Mesodermal cell (in vitro differentiated cells): Measurements from ENCODE around the gene HIPK2.

ENCODE experiments used
- H3K27ac ChIP-seq: 2 replicates; pipeline ENCODE4 v1.7.0; 2013; ENCODE audit warnings: mild to moderate bottlenecking, low read depth, low read length, moderate library complexity; ENCODE audit not compliant: severe bottlenecking
- H3K36me3 ChIP-seq: 2 replicates; pipeline ENCODE4 v1.7.1; 2013; ENCODE audit warnings: mild to moderate bottlenecking, low read length, moderate library complexity; ENCODE audit not compliant: control insufficient read depth, insufficient read depth
- H3K4me1 ChIP-seq: one replicate; pipeline ENCODE4 v1.7.1; 2013; ENCODE audit warnings: mild to moderate bottlenecking, low read length; ENCODE audit not compliant: insufficient read depth, control insufficient read depth, poor library complexity, severe bottlenecking
- H3K4me3 ChIP-seq: 2 replicates; pipeline ENCODE4 v1.7.0; 2013; ENCODE audit warnings: low read length, control low read depth, mild to moderate bottlenecking; ENCODE audit not compliant: insufficient read depth, poor library complexity, severe bottlenecking; ENCODE audit errors: extremely low read depth
- H3K9me3 ChIP-seq: 2 replicates; pipeline ENCODE4 v1.7.1; 2013; ENCODE audit warnings: mild to moderate bottlenecking, low read length, moderate library complexity; ENCODE audit not compliant: control insufficient read depth
- WGBS, 2 experiments: methylation state at CpG; one replicate each; pipeline ENCODE4 v1.1.5; 2013; ENCODE audit warnings: missing lambda C conversion rate in 2 of 2; ENCODE audit not compliant: insufficient coverage in 2 of 2; 5-methylcytosine and 5-hydroxymethylcytosine counted together

The HIPK2 gene

DNA sequence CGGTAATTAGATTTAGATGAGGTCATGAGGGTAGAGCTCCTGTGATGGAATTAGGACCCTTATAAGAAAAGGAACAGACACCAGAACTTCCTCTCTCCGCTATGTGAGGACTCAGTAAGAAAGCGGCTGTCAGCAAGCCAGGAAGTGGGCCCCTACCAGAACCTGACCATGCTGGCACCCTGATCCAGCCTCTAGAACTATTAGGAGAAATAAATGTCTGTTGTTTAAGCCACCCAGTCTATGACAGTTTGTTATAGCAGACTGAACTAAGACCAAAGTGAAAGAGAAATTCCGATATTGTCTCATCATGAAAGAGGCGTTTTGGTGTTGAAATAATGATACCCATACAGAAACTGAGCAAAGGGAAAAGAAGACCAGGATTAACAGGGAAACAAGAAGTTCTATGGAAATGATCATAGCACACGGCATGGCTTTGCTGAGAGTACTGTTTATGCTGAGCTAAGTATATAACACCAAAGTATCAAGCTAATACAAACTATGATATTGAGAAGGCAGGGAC, 245.1 kb downstream of the HIPK2 start:
- WGBS, 2 experiments = 91 to 94% methylated on average over 4 of the region's 6 CpGs
- Histone ChIP-seq H3K36me3 (no peaks in the 10 kb centered on the region), H3K4me1 (peaks cover 9% of the 10 kb centered on the region), H3K27ac (no peak overlapping the region), H3K4me3 (no peak overlapping the region), H3K9me3 (no peaks in the 10 kb centered on the region)

DNA sequence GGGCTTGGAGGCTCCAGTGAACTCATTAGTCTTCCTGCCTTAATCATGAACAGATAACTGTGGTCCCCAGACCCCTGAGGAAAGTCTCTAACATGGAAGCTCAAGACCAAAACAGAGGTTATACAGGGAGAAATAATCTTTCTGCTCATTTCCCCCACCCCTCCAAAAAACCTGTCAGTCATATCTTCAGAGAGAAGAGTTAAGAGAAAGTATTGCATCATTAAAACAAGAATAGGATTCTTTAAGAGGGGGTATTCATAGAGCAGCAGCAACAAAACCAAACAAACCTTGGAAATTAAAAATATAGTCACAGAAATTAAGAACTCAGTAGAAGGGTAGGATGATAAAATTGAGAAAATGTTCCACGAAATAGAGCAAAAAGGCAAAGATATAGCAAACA, 246.7 kb downstream of the HIPK2 start:
- Histone ChIP-seq H3K4me1 (no peaks in the 10 kb centered on the region), H3K36me3 (no peaks in the 10 kb centered on the region), H3K4me3 (no peak overlapping the region), H3K9me3 (no peaks in the 10 kb centered on the region), H3K27ac (no peak overlapping the region)
- 100% methylated on average over 1 of the region's 1 CpG; no CpG with 5 or more reads in 1 of the 2 experiments for WGBS, 2 experiments

DNA sequence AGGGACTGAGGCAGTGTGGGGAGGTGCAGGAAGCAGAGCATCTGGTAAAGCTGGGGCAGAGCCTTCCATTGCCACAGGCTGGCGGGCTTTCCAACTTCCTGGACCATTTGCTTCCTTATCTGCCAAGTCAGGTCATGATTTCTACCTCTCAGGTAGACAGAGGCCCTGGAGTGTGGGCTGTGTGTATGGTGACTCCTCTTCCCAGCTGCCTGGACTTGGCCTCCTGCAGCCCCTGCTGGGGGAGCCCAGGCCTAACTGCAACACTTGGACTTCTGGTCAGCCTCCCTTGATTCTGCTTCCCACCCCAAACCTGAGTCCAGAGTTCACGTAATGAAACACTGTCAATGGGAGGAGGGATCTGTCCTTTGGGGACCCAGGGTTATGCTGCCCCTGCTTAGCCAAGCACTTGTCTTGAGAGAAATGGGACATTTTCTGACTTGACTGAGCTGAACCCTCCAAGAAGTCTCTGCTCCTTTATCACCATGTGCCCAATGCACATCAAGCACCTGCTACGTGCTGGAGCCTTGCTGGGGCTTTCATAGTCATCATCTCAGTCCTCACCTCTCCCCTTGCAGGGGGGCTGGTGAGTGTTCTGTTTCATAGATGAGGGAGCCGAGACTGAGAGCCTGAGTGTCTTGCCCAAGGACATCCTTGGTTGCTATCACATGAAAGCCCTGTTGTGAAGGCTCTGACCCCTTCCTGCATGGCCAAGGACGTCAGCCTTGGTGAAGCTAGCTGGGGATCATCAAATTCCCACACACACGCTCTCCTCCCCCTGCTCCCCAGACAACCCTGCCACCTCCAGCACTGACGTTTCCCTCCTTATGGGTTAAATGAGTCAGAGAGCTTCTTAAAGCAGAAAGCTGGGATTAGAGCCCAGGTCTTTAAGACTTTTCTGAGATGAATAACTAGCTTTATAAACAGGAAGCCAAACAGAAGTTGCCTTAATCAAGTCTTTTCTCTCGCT, 250.9 kb downstream of the HIPK2 start:
- Histone ChIP-seq H3K36me3 (no peaks in the 10 kb centered on the region), H3K4me1 (no peaks in the 10 kb centered on the region), H3K9me3 (no peaks in the 10 kb centered on the region), H3K27ac (no peak overlapping the region), H3K4me3 (no peak overlapping the region)
- WGBS, 2 experiments = 87 to 91% methylated on average over 3 to 4 of the region's 8 CpGs

DNA sequence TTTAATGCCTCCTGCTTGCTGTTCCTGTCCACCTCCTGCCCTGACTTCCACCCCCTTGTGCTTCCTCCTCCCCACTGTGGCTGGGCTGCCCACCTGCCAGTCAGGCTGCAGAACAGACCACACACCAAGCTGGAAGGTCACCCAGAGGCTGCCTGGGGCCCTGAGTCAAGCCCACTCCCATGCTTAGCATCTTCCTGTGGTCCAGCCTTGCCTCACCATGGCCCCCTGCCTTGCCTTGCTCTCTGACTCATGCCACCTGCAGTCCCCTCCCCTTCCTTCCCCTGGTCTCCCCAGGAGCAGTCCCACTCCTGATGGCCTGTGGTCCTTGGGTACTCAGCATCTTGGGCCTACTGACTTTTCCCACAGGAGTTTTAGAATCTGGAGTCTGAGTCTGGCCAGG, 252.0 kb downstream of the HIPK2 start:
- Histone ChIP-seq H3K4me1 (no peaks in the 10 kb centered on the region), H3K36me3 (no peaks in the 10 kb centered on the region), H3K4me3 (no peak overlapping the region)

DNA sequence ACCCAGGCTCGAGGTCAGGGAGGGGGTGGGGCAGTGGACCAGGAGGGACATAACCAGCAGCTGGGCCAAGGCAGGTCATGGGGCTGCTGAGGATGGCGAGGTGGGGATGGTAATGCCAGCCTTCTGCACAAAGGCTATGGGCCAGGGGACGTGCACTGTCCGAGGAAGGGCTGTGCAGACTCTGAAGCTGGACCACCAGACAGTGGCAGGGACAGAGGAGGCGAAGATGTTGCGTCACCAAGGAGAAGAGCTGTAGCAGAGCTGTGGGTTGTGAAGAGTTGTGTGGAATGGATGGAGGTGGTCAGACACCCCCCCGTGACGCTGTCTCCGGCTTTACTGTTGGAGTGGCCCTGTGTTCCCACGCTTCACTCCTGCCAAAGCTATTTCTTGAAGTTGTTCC, 252.6 kb downstream of the HIPK2 start:
- no peaks in the 10 kb centered on the region for H3K4me1 ChIP-seq
- H3K27ac ChIP-seq = no peak overlapping the region
- H3K36me3 ChIP-seq = no peaks in the 10 kb centered on the region
- H3K4me3 ChIP-seq = no peak overlapping the region
- WGBS, 2 experiments = 91 to 92% methylated on average over 10 of the region's 10 CpGs
- no peaks in the 10 kb centered on the region for H3K9me3 ChIP-seq

More for the DNA sequence above, 252.0 kb downstream of the HIPK2 start:
- Histone ChIP-seq H3K9me3 (no peaks in the 10 kb centered on the region), H3K27ac (no peak overlapping the region)

DNA sequence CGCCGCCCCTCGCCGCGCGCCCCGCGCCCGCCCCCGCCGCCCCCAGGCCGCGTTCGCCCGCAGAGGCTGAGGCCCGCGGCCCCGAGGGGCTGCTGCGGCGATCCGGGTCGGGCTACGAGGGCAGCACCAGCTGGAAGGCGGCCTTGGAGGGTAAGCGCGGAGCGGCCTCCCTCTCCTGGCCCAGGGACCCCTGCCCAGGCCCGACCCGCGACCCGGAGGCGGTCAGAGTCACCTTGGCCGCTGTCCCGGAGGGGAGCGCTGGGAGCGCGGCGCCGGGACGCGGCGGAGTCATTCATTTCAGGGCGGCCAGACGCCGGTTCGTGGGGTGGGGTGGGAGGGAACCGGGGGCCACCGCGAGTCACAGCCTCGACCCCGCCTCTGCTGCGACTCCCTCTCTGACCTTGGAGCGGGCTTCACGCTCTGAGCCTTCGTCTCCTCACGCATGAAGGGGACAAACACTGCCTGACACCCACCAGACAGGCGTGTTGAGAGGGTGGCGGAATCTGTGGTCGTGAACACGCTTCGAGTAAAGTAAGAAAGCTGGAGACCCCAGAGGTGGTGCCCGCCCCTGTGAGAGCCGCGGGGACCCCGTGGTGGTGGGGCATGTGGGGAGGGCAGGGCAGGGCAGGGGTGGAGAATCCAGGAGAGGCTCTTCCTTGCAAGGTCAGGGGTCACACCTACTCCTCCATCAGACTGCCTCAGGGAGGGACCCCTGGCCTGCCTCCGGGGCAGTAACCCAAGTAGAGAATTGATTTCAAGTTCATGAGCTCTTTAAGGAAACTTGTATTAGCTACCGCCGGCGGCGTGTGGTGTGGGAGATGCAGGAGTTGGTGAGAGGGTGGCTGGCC, 253.6 kb downstream of the HIPK2 start:
- Histone ChIP-seq H3K4me3 (no peak overlapping the region), H3K4me1 (no peaks in the 10 kb centered on the region), H3K36me3 (no peaks in the 10 kb centered on the region), H3K27ac (no peak overlapping the region), H3K9me3 (no peaks in the 10 kb centered on the region)
- 24 to 40% methylated on average over 37 to 42 of the region's 70 CpGs for WGBS, 2 experiments

DNA sequence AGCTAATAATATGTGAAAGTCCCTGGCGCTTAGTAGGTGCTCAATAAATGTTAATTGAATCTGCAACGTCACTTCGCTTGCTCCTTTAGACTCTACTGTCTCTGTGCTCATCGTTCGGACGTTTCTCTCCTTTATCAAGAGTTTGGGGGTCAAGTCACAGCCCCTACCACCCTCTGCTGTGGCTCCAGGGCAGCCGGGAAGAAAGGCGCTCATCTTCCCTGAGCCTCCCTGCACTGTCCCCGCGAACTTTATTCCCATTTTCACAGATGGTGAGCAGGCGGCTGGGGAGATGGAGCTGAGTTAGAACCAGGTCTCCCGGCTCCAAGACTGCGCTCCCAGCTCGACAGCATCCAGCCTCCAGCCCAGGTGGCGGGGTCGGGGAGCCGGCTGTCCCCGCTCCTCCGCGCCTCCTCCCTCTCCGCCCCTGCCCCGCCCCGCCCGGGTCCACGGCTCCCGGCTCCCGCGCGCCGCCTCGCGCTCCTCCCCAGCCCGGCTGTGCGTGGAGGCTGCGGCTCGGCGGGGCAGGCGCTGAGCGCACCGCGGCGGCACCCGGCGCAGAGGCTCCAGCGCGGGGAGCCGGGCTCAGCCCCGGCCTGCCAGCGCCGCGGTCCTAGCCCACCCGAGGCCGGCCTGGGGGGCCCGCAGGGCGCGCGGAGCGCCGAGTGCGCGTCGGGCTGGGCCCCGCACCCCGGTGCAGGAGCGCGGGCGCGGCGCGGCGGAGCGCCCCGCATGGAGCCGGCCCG, 254.4 kb downstream of the HIPK2 start, which contains the start of gene CLEC2L:
CLEC2L (plus strand) TSS at position 487 of the 743 bp plus-strand sequence; CDS start at position 730, 243 bp downstream.
- WGBS, 2 experiments = 4 to 5% methylated on average over 39 to 57 of the region's 75 CpGs
- no peak within 1 kb of the TSS for H3K27ac ChIP-seq
- no peaks in the 10 kb centered on the region for H3K36me3 ChIP-seq
- H3K4me3 ChIP-seq = peak within 1 kb of the TSS; percentile 22
- H3K9me3 ChIP-seq = no peaks in the 10 kb centered on the region
- no peaks in the 10 kb centered on the region for H3K4me1 ChIP-seq

DNA sequence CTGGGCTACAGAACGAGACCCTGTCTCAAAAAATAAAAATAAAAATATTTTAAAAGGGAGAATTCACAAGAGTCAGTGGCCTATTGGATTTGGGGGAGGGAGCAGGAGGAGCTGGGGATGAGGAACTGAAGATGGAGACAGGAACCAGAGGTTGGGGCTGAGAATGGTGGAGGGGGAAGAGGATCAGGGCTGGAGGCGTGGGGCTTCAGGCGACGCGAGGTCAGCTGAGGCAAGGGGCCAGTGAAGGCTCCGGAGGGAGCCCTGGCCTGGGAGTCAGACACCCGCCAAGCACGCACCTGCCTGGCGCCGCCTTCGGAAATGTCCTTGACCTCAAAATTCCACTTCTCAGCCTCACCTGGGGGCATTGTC, 255.0 kb downstream of the HIPK2 start:
- H3K4me1 ChIP-seq = no peaks in the 10 kb centered on the region
- H3K4me3 ChIP-seq = no peak overlapping the region
- no peaks in the 10 kb centered on the region for H3K36me3 ChIP-seq
- no peak overlapping the region for H3K27ac ChIP-seq
- H3K9me3 ChIP-seq = no peaks in the 10 kb centered on the region
- 40 to 58% methylated on average over 1 to 8 of the region's 11 CpGs for WGBS, 2 experiments

DNA sequence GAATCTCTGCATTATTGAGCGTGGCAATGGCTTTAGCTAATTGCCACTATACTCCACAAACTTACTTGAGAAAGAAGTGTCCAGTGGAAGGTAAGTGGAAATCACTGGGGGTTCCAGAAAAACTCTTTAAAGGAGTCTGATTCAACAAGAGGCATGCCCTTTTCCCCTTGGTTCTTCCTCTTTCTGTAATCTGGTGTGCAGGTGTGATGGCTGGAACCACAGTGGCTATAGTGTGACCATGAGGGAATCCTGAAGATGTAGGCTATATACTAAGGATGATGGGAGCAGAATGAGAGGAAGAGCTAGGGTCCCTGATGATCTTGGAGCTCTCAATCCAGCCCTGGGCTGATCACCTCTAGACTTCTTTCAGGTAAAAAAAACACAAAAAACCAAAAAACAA, 256.4 kb downstream of the HIPK2 start:
- H3K4me3 ChIP-seq = no peak overlapping the region
- no peak overlapping the region for H3K27ac ChIP-seq
- H3K4me1 ChIP-seq = no peaks in the 10 kb centered on the region
- whole genome bisulfite sequencing, 2 experiments = no CpG with 5 or more reads among the region's 1 CpG
- H3K9me3 ChIP-seq = no peaks in the 10 kb centered on the region
- no peaks in the 10 kb centered on the region for H3K36me3 ChIP-seq

DNA sequence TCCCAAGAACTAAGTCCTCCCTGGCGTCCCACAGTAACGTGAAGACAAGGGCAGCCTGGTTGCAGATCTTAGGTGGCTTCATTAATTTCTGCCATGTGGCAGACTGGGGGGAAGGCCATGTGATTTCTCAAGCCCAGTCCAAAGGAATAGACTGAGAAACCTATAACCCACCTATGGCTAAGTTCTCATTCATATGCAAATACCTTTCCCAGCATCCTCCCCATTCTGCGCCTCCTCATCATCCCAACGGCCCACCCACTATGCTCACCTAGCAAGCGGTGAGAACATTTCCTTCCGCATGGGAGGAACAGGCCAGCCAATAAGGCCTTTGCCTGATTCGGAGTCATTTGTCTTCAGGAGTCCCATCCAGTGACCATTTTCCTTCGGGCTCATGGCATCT, 262.5 kb downstream of the HIPK2 start:
- Histone ChIP-seq H3K36me3 (no peaks in the 10 kb centered on the region), H3K4me3 (no peak overlapping the region), H3K27ac (no peak overlapping the region), H3K9me3 (no peaks in the 10 kb centered on the region), H3K4me1 (no peaks in the 10 kb centered on the region)
- WGBS, 2 experiments = 79 to 80% methylated on average over 6 to 7 of the region's 8 CpGs
